GM12878 (cell line): ENCODE measurements around the gene SEMA5A. TPM values are rescaled to one million over a fixed set of nuclear protein-coding genes. Genes with fewer than 3 reads are reported as not detected.

Experiments used
- ATAC-seq: fragments of 200-7000 bp; cut with Tn5 transposase; 3 replicates; pipeline ENCODE4 v1.9.1; 2020; ENCODE audit warnings: mild to moderate bottlenecking, moderate library complexity
- BruUV-seq: library from RNA; stranded (reverse); fragments of 400-500 nt; replicated peaks from 2 replicates; lab custom pipeline; 2021; lab: Mats Ljungman, UMichigan
- CTCF ChIA-PET: fragments of 300-600 bp; sonication (Branson Sonifier 250); formaldehyde crosslinking; extraction: SDS; loops from one replicate; lab custom pipeline; 2021; ENCODE audit warnings: inconsistent platforms; lab: Yijun Ruan, JAX
- POLR2A ChIA-PET: fragments of 350-600 bp; formaldehyde crosslinking; extraction: SDS; loops from one replicate; lab custom pipeline; 2021; ENCODE audit warnings: inconsistent platforms; lab: Charles Lee
- RAD21 ChIA-PET: fragments of 300-600 bp; sonication (Branson Sonifier 250); formaldehyde crosslinking; loops from one replicate; lab custom pipeline; 2023; ENCODE audit warnings: antibody characterized with exemption; ENCODE audit not compliant: unreplicated experiment; lab: Charles Lee
- SMC1A ChIA-PET: fragments of 300-600 bp; sonication (Branson Sonifier 250); formaldehyde crosslinking; loops from one replicate; lab custom pipeline; 2023; ENCODE audit not compliant: unreplicated experiment, uncharacterized antibody; lab: Charles Lee
- DNase-seq: peaks from one replicate; pipeline ENCODE4 v3.0.0-alpha.2; 2011; ENCODE audit warnings: low read depth, low spot score
- FAIRE-seq: peaks from 3 replicates; lab custom pipeline; 2011; peaks lifted over from hg19 to GRCh38; lab: Jason Lieb, UNC
- H2AFZ ChIP-seq: 2 replicates; pipeline ENCODE4 v1.6.0; 2011; ENCODE audit warnings: low read depth, low read length, control low read depth; ENCODE audit not compliant: control insufficient read depth
- H3K27ac ChIP-seq: 2 replicates; pipeline ENCODE4 v1.5.1; 2011; ENCODE audit warnings: control low read depth; ENCODE audit not compliant: control insufficient read depth, insufficient read depth
- H3K27me3 ChIP-seq, 2 experiments: replicated peaks in 1 of 2; 2 replicates each; pipeline versions ENCODE4 v1.6.0 to v1.6.1; 2011; ENCODE audit warnings: low read length in 1 of 2; ENCODE audit not compliant: control insufficient read depth in 2 of 2, insufficient read depth in 2 of 2
- H3K36me3 ChIP-seq, 2 experiments: 2 replicates each; pipeline ENCODE4 v1.5.1; 2011; ENCODE audit warnings: low read length in 1 of 2; ENCODE audit not compliant: control insufficient read depth in 2 of 2, insufficient read depth in 2 of 2
- H3K4me1 ChIP-seq: 2 replicates; pipeline ENCODE4 v1.6.1; 2011; ENCODE audit warnings: mild to moderate bottlenecking, low read length, moderate library complexity, mixed read lengths; ENCODE audit not compliant: control insufficient read depth, insufficient read depth
- H3K4me2 ChIP-seq: 2 replicates; pipeline ENCODE4 v1.6.0; 2011; ENCODE audit warnings: control low read depth; ENCODE audit not compliant: control insufficient read depth, insufficient read depth
- H3K4me3 ChIP-seq: fragments of 200-600 bp; sonication (generic); 2 replicates; pipeline ENCODE4 v1.5.1; 2016
- H3K79me2 ChIP-seq: 2 replicates; pipeline ENCODE4 v1.6.0; 2011; ENCODE audit warnings: low read length; ENCODE audit not compliant: control insufficient read depth, insufficient read depth
- H3K9ac ChIP-seq: 2 replicates; pipeline ENCODE4 v1.8.0; 2011; ENCODE audit warnings: low read length, control low read depth, mixed read lengths; ENCODE audit not compliant: control insufficient read depth, insufficient read depth
- H3K9me3 ChIP-seq: replicated peaks from 3 replicates; pipeline ENCODE4 v1.5.1; 2011; ENCODE audit warnings: mild to moderate bottlenecking, low read length; ENCODE audit not compliant: control insufficient read depth, insufficient read depth
- H4K20me1 ChIP-seq: 2 replicates; pipeline ENCODE4 v1.6.0; 2011; ENCODE audit not compliant: control insufficient read depth, insufficient read depth
- CHD4 ChIP-seq: fragments of 200-600 bp; sonication (generic); IDR thresholded peaks from 2 replicates; pipeline ENCODE4 v1.6.1; 2016; ENCODE audit warnings: mild to moderate bottlenecking
- JUNB ChIP-seq: IDR thresholded peaks from 2 replicates; pipeline ENCODE4 v1.6.1; 2016; ENCODE audit warnings: antibody characterized with exemption, mild to moderate bottlenecking
- NRF1 ChIP-seq: conservative IDR thresholded peaks from 2 replicates; pipeline ENCODE4 v1.6.1; 2011; ENCODE audit warnings: mild to moderate bottlenecking, low read depth, low read length, improper control_type of control experiment
- RELB ChIP-seq: fragments of 450-650 bp; IDR thresholded peaks from 2 replicates; pipeline ENCODE4 v1.6.1; 2017; ENCODE audit warnings: low read depth, mild to moderate bottlenecking, moderate library complexity
- RFX5 ChIP-seq: IDR thresholded peaks from 2 replicates; pipeline ENCODE4 v1.6.1; 2011; ENCODE audit warnings: low read depth, low read length, improper control_type of control experiment
- SPI1 ChIP-seq: IDR thresholded peaks from 2 replicates; pipeline ENCODE4 v1.6.1; 2011; ENCODE audit warnings: low read depth, mild to moderate bottlenecking, low read length, moderate library complexity, borderline replicate concordance; ENCODE audit not compliant: insufficient read depth
- YBX1 ChIP-seq: fragments of 450-650 bp; IDR thresholded peaks from 2 replicates; pipeline ENCODE4 v1.6.1; 2016; ENCODE audit warnings: antibody characterized with exemption
- ZBTB4 ChIP-seq: fragments of 450-650 bp; formaldehyde crosslinking; IDR thresholded peaks from 2 replicates; pipeline ENCODE4 v1.4.0; 2022; ENCODE audit warnings: mild to moderate bottlenecking, moderate library complexity
- WGBS: methylation state at CpG from one replicate; pipeline ENCODE4 v1.1.6; 2016; ENCODE audit warnings: low lambda C conversion rate; ENCODE audit not compliant: insufficient replicate concordance, insufficient coverage; ENCODE audit errors: missing lambda C conversion rate; 5-methylcytosine and 5-hydroxymethylcytosine counted together
- in situ Hi-C: fragments of 300-500 bp; cut with MboI; formaldehyde crosslinking; loops from 9 replicates; pipeline ENCODE4 v1.14.3; 2018; ENCODE audit warnings: mixed read lengths
- intact Hi-C: fragments of 100-400 bp; cut with micrococcal nuclease; formaldehyde crosslinking; loops from one replicate; pipeline ENCODE4 v1.14.2; 2022; ENCODE audit not compliant: unreplicated experiment
- polyA plus RNA-seq, 11 experiments: library from polyadenylated mRNA; depleted of rRNA in 4 of 11; unstranded in 6 of 11; stranded (reverse) in 5 of 11; fragments of >200 nt; fragmentation: Nextera tagmentation in 4 of 11; fragmentation: Illumina TruSeq in 1 of 11; extraction: Ambion mirVana in 4 of 11; extraction: Trizol in 1 of 11; gene quantifications; 1 replicate in 1 of 11; 2 replicates in 10 of 11; pipeline versions ENCODE4 v1.2.1 to v1.2.3, GENCODE V29; 2011 to 2016; ENCODE audit warnings: inconsistent platforms in 2 of 11, missing spikeins in 2 of 11, low read depth in 1 of 11
- total RNA-seq, 4 experiments: library from RNA; depleted of rRNA in 3 of 4; stranded (reverse); fragments of >200 nt in 3 of 4; fragmentation: Illumina TruSeq in 1 of 4; extraction: Trizol in 1 of 4; gene quantifications; 2 replicates each; pipeline versions ENCODE4 v1.2.1 to v1.2.3, GENCODE V29; 2013 to 2021

SEMA5A gene
- total and polyA plus RNA-seq, 10 of the 15 experiments (the other 5 are each of a cell fraction or from before 2014, with no cell fraction given): 0.03 to 2.4 (median 0.09) TPM; not detected in 1

DNA sequence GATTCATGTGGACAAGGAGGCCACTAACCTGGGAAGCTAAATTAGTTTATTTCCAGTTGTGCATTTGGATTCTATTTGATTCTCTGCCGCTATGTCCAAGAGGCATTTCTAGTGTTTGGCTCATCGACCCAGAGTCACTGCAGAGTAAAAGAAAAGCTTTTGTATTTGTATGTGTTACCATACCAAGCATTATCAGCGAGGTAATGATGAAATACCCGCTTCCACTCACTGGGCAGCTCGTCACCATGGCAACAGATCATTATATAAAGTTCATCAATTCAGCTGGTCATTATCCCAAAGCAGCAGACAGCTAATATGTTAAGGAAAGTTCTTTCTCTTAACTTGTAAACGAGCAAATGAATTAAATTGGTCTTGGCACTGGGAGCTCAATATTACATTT, 380.3 kb downstream of the SEMA5A start (continued):
- TF ChIP-seq ZBTB4 (CRISPR knock-in tag): no peak
- no peak for TF ChIP-seq CHD4
- TF ChIP-seq RELB: no peak
- TF ChIP-seq RFX5: no peak
- no peak for TF ChIP-seq SPI1
- TF ChIP-seq YBX1: no peak
- TF ChIP-seq JUNB: no peak

DNA sequence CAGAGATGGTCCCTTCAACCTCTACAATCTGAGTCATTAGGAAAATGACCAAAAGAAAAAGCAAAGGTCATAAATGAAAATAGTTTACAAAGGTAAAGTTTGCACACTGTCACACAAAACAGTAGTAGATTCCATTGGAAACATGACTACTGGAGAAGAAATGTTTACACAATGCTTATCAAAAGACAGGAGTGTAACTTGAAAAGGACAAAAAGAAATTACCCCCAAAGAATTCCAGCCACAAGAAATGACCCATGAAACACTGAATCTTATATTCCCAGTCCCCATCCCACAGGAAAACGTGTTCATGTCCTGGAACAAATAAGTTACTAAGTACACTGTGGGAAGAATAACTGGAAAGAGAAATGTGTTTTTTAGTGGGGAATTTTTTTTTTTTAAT, 385.1 kb downstream of the SEMA5A start:
- intact Hi-C loops: no loop called here
- DNase-seq: no peak

More for the DNA sequence above, 385.1 kb downstream of the SEMA5A start:
- POLR2A ChIA-PET: no interaction called here
- H3K4me1 ChIP-seq: no peaks in the 10 kb centered on the region
- H3K27me3 ChIP-seq: no peaks in the 10 kb centered on the region
- H3K9me3 ChIP-seq: no peaks in the 10 kb centered on the region
- in situ Hi-C loops: no loop called here
- no peaks in the 10 kb centered on the region for H3K36me3 ChIP-seq
- 0% methylated on average over 1 of the region's 1 CpG for WGBS
- no peak overlapping the region for H3K4me3 ChIP-seq
- H4K20me1 ChIP-seq: no peaks in the 10 kb centered on the region
- RAD21 ChIA-PET: no interaction called here
- no peak overlapping the region for H2AFZ ChIP-seq
- BruUV-seq: no TSS peak
- ATAC-seq: no peak
- no peak overlapping the region for H3K4me2 ChIP-seq
- no peak overlapping the region for H3K27ac ChIP-seq
- CTCF ChIA-PET: no interaction called here
- FAIRE-seq: no peak
- TF ChIP-seq NRF1: no peak
- SMC1A ChIA-PET: no interaction called here
- H3K9ac ChIP-seq: no peak overlapping the region
- no peaks in the 10 kb centered on the region for H3K79me2 ChIP-seq
